GM23338 (cell line): Measurements from ENCODE around the gene ERP44. TPM values are rescaled to one million over a fixed set of nuclear protein-coding genes. Genes with fewer than 3 reads are reported as not detected.

Experiments
- ATAC-seq: fragments of 200-7000 bp; cut with Tn5 transposase; 3 replicates; pipeline ENCODE4 v1.9.1; 2020
- DNase-seq: peaks from one replicate; pipeline ENCODE4 v3.0.0-alpha.2; 2015; ENCODE audit warnings: low spot score
- H2AFZ ChIP-seq: fragments of 200-600 bp; sonication (generic); 2 replicates; pipeline ENCODE4 v1.8.0; 2016; ENCODE audit warnings: antibody characterized with exemption, mild to moderate bottlenecking, moderate library complexity
- H3F3A ChIP-seq: fragments of 200-600 bp; sonication (generic); replicated peaks from 2 replicates; pipeline ENCODE4 v1.8.0; 2017; ENCODE audit warnings: antibody characterized with exemption, mixed run types, low read depth
- H3K27ac ChIP-seq: fragments of 200-600 bp; sonication (generic); 2 replicates; pipeline ENCODE4 v1.6.1; 2016; ENCODE audit warnings: low read depth
- H3K27me3 ChIP-seq: fragments of 200-600 bp; sonication (generic); 2 replicates; pipeline ENCODE4 v1.8.0; 2016; ENCODE audit warnings: mild to moderate bottlenecking, mixed run types, moderate library complexity; ENCODE audit not compliant: insufficient read depth
- H3K36me3 ChIP-seq: fragments of 200-600 bp; sonication (generic); 2 replicates; pipeline ENCODE4 v1.8.0; 2016; ENCODE audit warnings: mild to moderate bottlenecking; ENCODE audit not compliant: insufficient read depth
- H3K4me1 ChIP-seq: fragments of 200-600 bp; sonication (generic); 2 replicates; pipeline ENCODE4 v1.8.0; 2016; ENCODE audit warnings: mild to moderate bottlenecking, moderate library complexity; ENCODE audit not compliant: insufficient read depth
- H3K4me2 ChIP-seq: fragments of 200-600 bp; sonication (generic); 2 replicates; pipeline ENCODE4 v1.7.1; 2017; ENCODE audit warnings: mixed run types
- H3K4me3 ChIP-seq: fragments of 200-600 bp; sonication (generic); 2 replicates; pipeline ENCODE4 v1.6.1; 2016; ENCODE audit warnings: mixed run types
- H3K79me2 ChIP-seq: fragments of 200-600 bp; sonication (generic); replicated peaks from 2 replicates; pipeline ENCODE4 v1.8.0; 2017; ENCODE audit warnings: mild to moderate bottlenecking; ENCODE audit not compliant: insufficient read depth
- H3K9me2 ChIP-seq: fragments of 200-600 bp; sonication (generic); 2 replicates; pipeline ENCODE4 v1.8.0; 2017; ENCODE audit not compliant: insufficient read depth
- H4K20me1 ChIP-seq: fragments of 200-600 bp; sonication (generic); replicated peaks from 2 replicates; pipeline ENCODE4 v1.8.0; 2017; ENCODE audit warnings: mild to moderate bottlenecking; ENCODE audit not compliant: insufficient read depth
- H3K27ac Mint-ChIP-seq: 2 replicates; pipeline ENCODE4 v1.8.0; 2020; ENCODE audit warnings: inconsistent platforms, mild to moderate bottlenecking, moderate library complexity, mixed read lengths
- H3K27me3 Mint-ChIP-seq: 3 replicates; pipeline ENCODE4 v1.8.0; 2022; ENCODE audit warnings: low read depth, mild to moderate bottlenecking, moderate library complexity, mixed read lengths, inconsistent platforms; ENCODE audit not compliant: insufficient read depth, poor library complexity
- H3K36me3 Mint-ChIP-seq: 3 replicates; pipeline ENCODE4 v1.8.0; 2021; ENCODE audit warnings: low read depth, mild to moderate bottlenecking, inconsistent platforms, moderate library complexity, mixed read lengths
- H3K4me1 Mint-ChIP-seq: 3 replicates; pipeline ENCODE4 v1.8.0; 2020; ENCODE audit warnings: mild to moderate bottlenecking, inconsistent platforms, mixed read lengths
- H3K4me3 Mint-ChIP-seq: 3 replicates; pipeline ENCODE4 v1.8.0; 2021; ENCODE audit warnings: moderate library complexity, mild to moderate bottlenecking, inconsistent platforms, mixed read lengths
- H3K9me3 Mint-ChIP-seq: 3 replicates; pipeline ENCODE4 v1.8.0; 2020; ENCODE audit warnings: moderate library complexity, mild to moderate bottlenecking, inconsistent platforms, mixed read lengths
- CTCF ChIP-seq, 2 experiments: fragments of 200-600 bp in 1 of 2; sonication (generic) in 1 of 2; conservative IDR thresholded peaks; 2 replicates each; pipeline versions ENCODE4 v1.5.1 to v1.6.1; 2016 to 2017; ENCODE audit warnings: antibody characterized with exemption in 2 of 2, low read depth in 2 of 2, mild to moderate bottlenecking in 2 of 2, moderate library complexity in 1 of 2
- EZH2 ChIP-seq: fragments of 200-600 bp; sonication (generic); IDR thresholded peaks from one replicate; pipeline ENCODE4 v1.8.0; 2017; ENCODE audit warnings: antibody characterized with exemption, mild to moderate bottlenecking, low read depth; ENCODE audit not compliant: unreplicated experiment
- POLR2AphosphoS5 ChIP-seq: IDR thresholded peaks from 2 replicates; pipeline ENCODE4 v1.6.1; 2016; ENCODE audit warnings: antibody characterized with exemption, low read depth
- REST ChIP-seq: IDR thresholded peaks from one replicate; pipeline ENCODE4 v1.6.1; 2018; ENCODE audit warnings: antibody characterized with exemption; ENCODE audit not compliant: unreplicated experiment
- STAT1 ChIP-seq: IDR thresholded peaks from one replicate; pipeline ENCODE4 v1.6.1; 2016; ENCODE audit warnings: antibody characterized with exemption; ENCODE audit not compliant: unreplicated experiment
- ZNF114 ChIP-seq: fragments of 250-450 bp; sonication (Bioruptor Pico); IDR thresholded peaks from 2 replicates; pipeline ENCODE4 v1.5.0; 2020; ENCODE audit warnings: mild to moderate bottlenecking, moderate library complexity
- ZNF462 ChIP-seq: fragments of 250-450 bp; sonication (Bioruptor Pico); IDR thresholded peaks from 2 replicates; pipeline ENCODE4 v1.5.0; 2020; ENCODE audit warnings: mild to moderate bottlenecking, moderate library complexity
- polyA plus RNA-seq: library from polyadenylated mRNA; unstranded; fragments of >200 nt; fragmentation: Nextera tagmentation; extraction: Ambion mirVana; gene quantifications from 2 replicates; pipeline ENCODE4 v1.2.1, GENCODE V29; 2016
- total RNA-seq: library from RNA; depleted of rRNA; stranded (reverse); fragments of >200 nt; shearing (Covaris generic); gene quantifications from 2 replicates; pipeline ENCODE4 v1.2.3, GENCODE V29; 2014

ERP44 gene
- total and polyA plus RNA-seq, 2 experiments from 2014 or later, result 13.0 to 24.1 TPM

- TF ChIP-seq ZNF462 (CRISPR knock-in tag) (no peak), REST (no peak), EZH2 (no peak)
These were observed 21.5 kb upstream of the ERP44 start (continued) for GRCh38 chr9:100120286-100120685.

GRCh38 chr9:100117316-100117715, 18.5 kb upstream of the ERP44 start:
- H3K27me3 ChIP-seq, result no peaks in the 10 kb centered on the region
- DNase-seq (no peak), ATAC-seq (no peak)
- no peaks in the 10 kb centered on the region for H4K20me1 ChIP-seq
- H3K9me3 Mint-ChIP-seq, result no peaks in the 10 kb centered on the region
- peaks cover 9% of the 10 kb centered on the region; the same call in 2 of the 3 replicates for H3K4me1 Mint-ChIP-seq
- no peak overlapping the region for H3K27ac ChIP-seq
- no peaks in the 10 kb centered on the region for H3K36me3 ChIP-seq
- H3K4me1 ChIP-seq, result peaks cover 9% of the 10 kb centered on the region; the same call in 1 of the 2 replicates
- H3K4me3 ChIP-seq, result no peak overlapping the region
- no peaks in the 10 kb centered on the region for H3K9me2 ChIP-seq
- H3K27me3 Mint-ChIP-seq, result peaks cover 3% of the 10 kb centered on the region
- peaks cover 5% of the 10 kb centered on the region; the same call in 1 of the 3 replicates for H3K36me3 Mint-ChIP-seq
- no peaks in the 10 kb centered on the region for H3K79me2 ChIP-seq
- H3K4me3 Mint-ChIP-seq, result no peak overlapping the region
- no peak overlapping the region for H2AFZ ChIP-seq
- no peaks in the 10 kb centered on the region for H3F3A ChIP-seq
- H3K27ac Mint-ChIP-seq, result no peak overlapping the region
- H3K4me2 ChIP-seq, result no peak overlapping the region
- TF ChIP-seq STAT1 (no peak), CTCF (conservative IDR thresholded peaks at IDR 0.05; ENCODE audit: low read depth in 2 of 2) (no peak), POLR2AphosphoS5 (no peak), EZH2 (no peak), ZNF114 (CRISPR knock-in tag) (no peak)
